ENCODE results near the gene HLA-C. TPM values are rescaled to one million over a fixed set of nuclear protein-coding genes. Genes with fewer than 3 reads are reported as not detected.

The HLA-C gene
- total RNA-seq, 2 experiments from 2014 or later: 333 to 404 TPM

DNA sequence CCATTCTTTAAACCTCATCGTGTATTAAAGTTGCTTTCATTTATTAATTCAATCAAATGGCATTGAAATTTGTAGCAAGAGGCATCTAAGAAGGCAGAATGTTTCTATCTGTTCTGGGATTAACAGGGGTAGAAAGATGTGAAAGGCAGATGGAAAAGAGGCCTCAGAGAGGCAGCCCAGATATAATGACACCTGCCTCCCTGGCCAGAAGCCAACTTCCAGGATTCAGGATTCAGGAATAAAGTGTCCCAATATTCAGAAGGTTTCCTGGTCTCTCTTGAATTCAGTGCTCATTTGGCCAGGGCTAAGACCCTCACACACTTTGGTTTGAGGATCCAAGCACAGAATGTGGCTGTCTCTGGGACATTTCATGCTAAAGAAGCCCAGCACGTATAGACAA lies 45.1 kb upstream of the HLA-C start:
- no peak overlapping the region for H3K27ac ChIP-seq (ENCODE audit: low read depth, low read length, poor library complexity, severe bottlenecking)
- no peaks in the 10 kb centered on the region for H4K20me1 ChIP-seq (ENCODE audit: insufficient read depth, low read length)
- ChIA-PET CTCF (ENCODE audit: unreplicated experiment) (no interaction called here), POLR2A (no interaction called here)
- H3K4me1 ChIP-seq (ENCODE audit: insufficient read depth, low read length, poor library complexity, severe bottlenecking): no peaks in the 10 kb centered on the region
- TF ChIP-seq EZH2phosphoT487 (IDR thresholded peaks at IDR 0.05; ENCODE audit: borderline replicate concordance, low read depth, low read length) (no peak), CTCF (conservative IDR thresholded peaks at IDR 0.05; ENCODE audit: low read length) (no peak)
- H3K4me2 ChIP-seq (ENCODE audit: low read length): no peak overlapping the region
- H3K4me3 ChIP-seq (ENCODE audit: low read depth, low read length, poor library complexity, severe bottlenecking): no peak overlapping the region
- DNase-seq (ENCODE audit: low spot score): no peak
- BruUV-seq (replicated peaks): no TSS peak
- H3K9me3 ChIP-seq (ENCODE audit: low read length): no peaks in the 10 kb centered on the region
- no peaks in the 10 kb centered on the region for H3K9me2 ChIP-seq (ENCODE audit: insufficient read depth, low read length)
- no peaks in the 10 kb centered on the region for H3K79me2 ChIP-seq (ENCODE audit: insufficient read depth, low read depth, low read length)
- intact Hi-C loops (cut with micrococcal nuclease; ENCODE audit: unreplicated experiment): no loop called here
- H2AFZ ChIP-seq (ENCODE audit: low read length): no peak overlapping the region
- no peaks in the 10 kb centered on the region for H3K36me3 ChIP-seq (ENCODE audit: insufficient read depth, low read length)

DNA sequence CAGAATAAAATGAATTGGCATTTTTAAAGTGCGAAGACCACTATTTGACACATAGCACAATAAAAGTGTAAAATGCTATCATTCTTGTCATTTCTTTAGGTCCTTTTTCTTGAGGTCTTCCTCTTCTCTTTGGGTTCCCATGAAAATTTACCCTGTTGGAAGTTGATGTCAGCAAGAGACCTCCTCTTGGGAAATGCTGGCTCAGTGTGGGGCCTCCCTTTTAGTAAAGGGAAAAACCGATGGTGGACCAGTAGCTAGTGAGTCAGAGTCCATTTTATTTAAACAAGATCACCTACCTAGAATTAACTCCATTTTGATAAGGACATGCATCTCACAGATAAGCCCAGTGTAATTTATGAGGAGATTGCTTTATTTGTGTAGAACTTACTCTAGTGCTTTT lies 37.7 kb upstream of the HLA-C start:
- POLR2A ChIA-PET: no interaction called here
- Histone ChIP-seq H2AFZ (ENCODE audit: low read length) (no peak overlapping the region), H3K4me3 (ENCODE audit: low read depth, low read length, poor library complexity, severe bottlenecking) (no peak overlapping the region), H3K4me2 (ENCODE audit: low read length) (no peak overlapping the region), H3K27ac (ENCODE audit: low read depth, low read length, poor library complexity, severe bottlenecking) (no peak overlapping the region), H4K20me1 (ENCODE audit: insufficient read depth, low read length) (no peaks in the 10 kb centered on the region), H3K9me2 (ENCODE audit: insufficient read depth, low read length) (no peaks in the 10 kb centered on the region), H3K79me2 (ENCODE audit: insufficient read depth, low read depth, low read length) (no peaks in the 10 kb centered on the region), H3K4me1 (ENCODE audit: insufficient read depth, low read length, poor library complexity, severe bottlenecking) (no peaks in the 10 kb centered on the region), H3K36me3 (ENCODE audit: insufficient read depth, low read length) (no peaks in the 10 kb centered on the region), H3K9me3 (ENCODE audit: low read length) (no peaks in the 10 kb centered on the region)
- DNase-seq (ENCODE audit: low spot score): no peak
- CTCF ChIA-PET (ENCODE audit: unreplicated experiment): no interaction called here
- TF ChIP-seq CTCF (conservative IDR thresholded peaks at IDR 0.05; ENCODE audit: low read length): no peak
- no peak for TF ChIP-seq EZH2phosphoT487 (IDR thresholded peaks at IDR 0.05; ENCODE audit: borderline replicate concordance, low read depth, low read length)
- intact Hi-C loops (cut with micrococcal nuclease; ENCODE audit: unreplicated experiment): no loop called here
- no TSS peak for BruUV-seq (replicated peaks)

DNA sequence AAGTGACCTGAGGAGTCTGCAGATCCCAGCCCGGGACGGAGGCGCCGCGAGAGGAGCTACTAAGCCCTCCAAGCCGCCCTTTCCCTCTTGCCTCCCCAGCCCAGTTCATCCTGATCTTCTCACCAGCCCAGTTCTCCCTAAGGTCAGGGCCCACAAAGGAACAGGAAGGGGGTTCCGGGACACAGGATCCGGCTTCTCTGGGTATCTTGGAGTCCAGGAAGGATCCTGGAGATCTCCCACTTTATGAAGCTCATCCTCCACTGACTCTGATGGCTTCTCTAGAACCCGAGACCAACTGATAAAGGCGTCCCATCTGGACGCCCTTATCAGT lies 36.9 kb upstream of the HLA-C start:
- no peak overlapping the region for H2AFZ ChIP-seq (ENCODE audit: low read length)
- H3K4me1 ChIP-seq (ENCODE audit: insufficient read depth, low read length, poor library complexity, severe bottlenecking): no peaks in the 10 kb centered on the region
- TF ChIP-seq CTCF (conservative IDR thresholded peaks at IDR 0.05; ENCODE audit: low read length) (no peak), EZH2phosphoT487 (IDR thresholded peaks at IDR 0.05; ENCODE audit: borderline replicate concordance, low read depth, low read length) (no peak)
- no peak overlapping the region for H3K4me2 ChIP-seq (ENCODE audit: low read length)
- H3K9me2 ChIP-seq (ENCODE audit: insufficient read depth, low read length): no peaks in the 10 kb centered on the region
- H4K20me1 ChIP-seq (ENCODE audit: insufficient read depth, low read length): no peaks in the 10 kb centered on the region
- H3K9me3 ChIP-seq (ENCODE audit: low read length): no peaks in the 10 kb centered on the region
- no peaks in the 10 kb centered on the region for H3K79me2 ChIP-seq (ENCODE audit: insufficient read depth, low read depth, low read length)
- H3K27ac ChIP-seq (ENCODE audit: low read depth, low read length, poor library complexity, severe bottlenecking): no peak overlapping the region
- no TSS peak for BruUV-seq (replicated peaks)
- no peak overlapping the region for H3K4me3 ChIP-seq (ENCODE audit: low read depth, low read length, poor library complexity, severe bottlenecking)
- POLR2A ChIA-PET: no interaction called here
- intact Hi-C loops (cut with micrococcal nuclease; ENCODE audit: unreplicated experiment): no loop called here
- H3K36me3 ChIP-seq (ENCODE audit: insufficient read depth, low read length): no peaks in the 10 kb centered on the region
- DNase-seq (ENCODE audit: low spot score): no peak
- CTCF ChIA-PET (ENCODE audit: unreplicated experiment): no interaction called here

All from OCI-LY7 (cell line).